ENCODE data around the gene PLA2G3. TPM values are rescaled to one million over a fixed set of nuclear protein-coding genes. Genes with fewer than 3 reads are reported as not detected.

Gene PLA2G3
- total RNA-seq, 3 donors from 2014 or later = 0.22 TPM; not detected in 2

- Histone ChIP-seq H3K4me1 (ENCODE audit: low read depth) (peaks cover 4% of the 10 kb centered on the region), H3K36me3 (ENCODE audit: low read depth) (no peaks in the 10 kb centered on the region), H3K4me3 (no peak overlapping the region), H3K9me3 (no peaks in the 10 kb centered on the region)
- intact Hi-C loops (cut with DNase I, micrococcal nuclease) = no loop called here
- ATAC-seq = no peak
- DNase-seq = no peak
- no peak for TF ChIP-seq CTCF (IDR thresholded peaks at IDR 0.05)
Measured at GRCh38 chr22:31153357-31153756, 13.0 kb upstream of the PLA2G3 start.

- TF ChIP-seq CTCF (IDR thresholded peaks at IDR 0.05) = no peak
- H3K4me3 ChIP-seq = no peak overlapping the region
- DNase-seq (no peak), ATAC-seq (peak; percentile 54)
- H3K4me1 ChIP-seq (ENCODE audit: low read depth) = peaks cover 4% of the 10 kb centered on the region
- H3K9me3 ChIP-seq = peaks cover 5% of the 10 kb centered on the region
- intact Hi-C loops (cut with DNase I, micrococcal nuclease) = no loop called here
- H3K36me3 ChIP-seq (ENCODE audit: low read depth) = no peaks in the 10 kb centered on the region
Measured at GRCh38 chr22:31151872-31152271, 11.6 kb upstream of the PLA2G3 start.

GRCh38 chr22:31150615-31151014, 10.3 kb upstream of the PLA2G3 start:
- TF ChIP-seq CTCF (IDR thresholded peaks at IDR 0.05) = no peak
- Histone ChIP-seq H3K4me3 (no peak overlapping the region), H3K36me3 (ENCODE audit: low read depth) (no peaks in the 10 kb centered on the region), H3K9me3 (peaks cover 5% of the 10 kb centered on the region), H3K4me1 (ENCODE audit: low read depth) (peaks cover 4% of the 10 kb centered on the region)
- intact Hi-C loops (cut with DNase I, micrococcal nuclease) = no loop called here
- ATAC-seq (peak; percentile 37), DNase-seq (no peak)

- Histone ChIP-seq H3K36me3 (ENCODE audit: low read depth) (no peaks in the 10 kb centered on the region), H3K4me1 (ENCODE audit: low read depth) (peaks cover 4% of the 10 kb centered on the region), H3K4me3 (no peak overlapping the region), H3K9me3 (peaks cover 5% of the 10 kb centered on the region)
- DNase-seq (peak in 2 of 3 donors; percentile 70 to 73), ATAC-seq (peak; percentile 93)
- peak; percentile 78 for TF ChIP-seq CTCF (IDR thresholded peaks at IDR 0.05)
- intact Hi-C loops (cut with DNase I, micrococcal nuclease) = loop anchor here in 1 of 2 donors (5.0 to 10.0 kb wide), 2 partner anchors 42 to 194 kb away; partner anchors contain the start of gene SELENOM
Measured at GRCh38 chr22:31148953-31149627, 8.8 kb upstream of the PLA2G3 start.

- peaks cover 4% of the 10 kb centered on the region for H3K4me1 ChIP-seq (ENCODE audit: low read depth)
- DNase-seq = no peak
- H3K9me3 ChIP-seq = peaks cover 5% of the 10 kb centered on the region
- intact Hi-C loops (cut with DNase I, micrococcal nuclease) = loop anchor here in 1 of 2 donors (5.0 to 10.0 kb wide), 2 partner anchors 41 to 194 kb away; partner anchors contain the start of gene SELENOM
- no peak for TF ChIP-seq CTCF (IDR thresholded peaks at IDR 0.05)
- no peaks in the 10 kb centered on the region for H3K36me3 ChIP-seq (ENCODE audit: low read depth)
- H3K4me3 ChIP-seq = no peak overlapping the region
- no peak for ATAC-seq
Measured at GRCh38 chr22:31148488-31148887, 8.2 kb upstream of the PLA2G3 start.
